PC-9 (cell line): ENCODE results near the gene LGR6. TPM values are rescaled to one million over a fixed set of nuclear protein-coding genes. Genes with fewer than 3 reads are reported as not detected.

Experiments used
- BruUV-seq: library from RNA; stranded (reverse); fragments of 400-500 nt; replicated peaks from 2 replicates; lab custom pipeline; 2021; lab: Mats Ljungman, UMichigan
- CTCF ChIA-PET: fragments of 300-600 bp; sonication (Branson Sonifier 250); formaldehyde crosslinking; loops from one replicate; lab custom pipeline; 2022; ENCODE audit warnings: antibody characterized with exemption; lab: Charles Lee
- POLR2A ChIA-PET: fragments of 300-600 bp; sonication (Branson Sonifier 250); formaldehyde crosslinking; loops from one replicate; lab custom pipeline; 2022; ENCODE audit warnings: antibody characterized with exemption; ENCODE audit not compliant: unreplicated experiment; lab: Charles Lee
- DNase-seq, 2 experiments: peaks; one replicate each; pipeline versions ENCODE4 v3.0.0 to v3.0.0-alpha.2; 2015 to 2022; ENCODE audit warnings: mixed read lengths in 1 of 2
- H2AFZ ChIP-seq: fragments of 200-600 bp; sonication (generic); 2 replicates; pipeline ENCODE4 v1.8.1; 2017; ENCODE audit warnings: antibody characterized with exemption
- H3F3A ChIP-seq: fragments of 200-600 bp; sonication (generic); 2 replicates; pipeline ENCODE4 v1.8.1; 2017; ENCODE audit warnings: antibody characterized with exemption, mild to moderate bottlenecking, low read depth; ENCODE audit not compliant: insufficient read depth
- H3K27ac ChIP-seq: fragments of 200-600 bp; sonication (generic); 2 replicates; pipeline ENCODE4 v1.6.1; 2016; ENCODE audit warnings: mixed run types
- H3K27me3 ChIP-seq: fragments of 200-600 bp; sonication (generic); 2 replicates; pipeline ENCODE4 v1.6.1; 2016; ENCODE audit warnings: low read depth, mixed run types; ENCODE audit not compliant: insufficient read depth
- H3K36me3 ChIP-seq: fragments of 200-600 bp; sonication (generic); 2 replicates; pipeline ENCODE4 v1.6.1; 2016; ENCODE audit warnings: low read depth, mixed run types
- H3K4me1 ChIP-seq: fragments of 200-600 bp; sonication (generic); replicated peaks from 2 replicates; pipeline ENCODE4 v1.6.1; 2016; ENCODE audit warnings: mixed run types; ENCODE audit not compliant: insufficient read depth
- H3K4me2 ChIP-seq: fragments of 200-600 bp; sonication (generic); 2 replicates; pipeline ENCODE4 v1.6.1; 2017; ENCODE audit warnings: mixed run types
- H3K4me3 ChIP-seq: fragments of 200-600 bp; sonication (generic); 2 replicates; pipeline ENCODE4 v1.6.1; 2016; ENCODE audit warnings: mixed run types
- H3K79me2 ChIP-seq: fragments of 200-600 bp; sonication (generic); 2 replicates; pipeline ENCODE4 v1.6.1; 2017; ENCODE audit warnings: low read depth, mixed run types
- H3K9me2 ChIP-seq: fragments of 200-600 bp; sonication (generic); 2 replicates; pipeline ENCODE4 v1.8.1; 2017; ENCODE audit warnings: mild to moderate bottlenecking; ENCODE audit not compliant: insufficient read depth
- H3K9me3 ChIP-seq: fragments of 200-600 bp; sonication (generic); 2 replicates; pipeline ENCODE4 v1.8.1; 2016; ENCODE audit warnings: low read depth; ENCODE audit not compliant: insufficient read depth
- H4K20me1 ChIP-seq: fragments of 200-600 bp; sonication (generic); 2 replicates; pipeline ENCODE4 v1.8.1; 2017; ENCODE audit not compliant: insufficient read depth
- CTCF ChIP-seq: fragments of 200-600 bp; sonication (generic); conservative IDR thresholded peaks from 2 replicates; pipeline ENCODE4 v1.6.1; 2017; ENCODE audit warnings: mixed run types, antibody characterized with exemption, mild to moderate bottlenecking, moderate library complexity
- EZH2 ChIP-seq: fragments of 200-600 bp; sonication (generic); IDR thresholded peaks from 2 replicates; pipeline ENCODE4 v1.8.0; 2017; ENCODE audit warnings: antibody characterized with exemption, low read depth
- intact Hi-C: fragments of 100-400 bp; cut with micrococcal nuclease; formaldehyde crosslinking; loops from one replicate; pipeline ENCODE4 v1.10.0; 2022; ENCODE audit not compliant: unreplicated experiment
- total RNA-seq: library from RNA; stranded (reverse); gene quantifications from 2 replicates; pipeline ENCODE4 v1.2.3, GENCODE V29; 2021

The LGR6 gene
- total RNA-seq, 1 experiment from 2014 or later = 5.6 TPM

GRCh38 chr1:202279806-202280205, 86.2 kb downstream of the LGR6 start:
- Histone ChIP-seq H3K27ac (no peak overlapping the region), H3K4me3 (no peak overlapping the region), H3K9me2 (no peaks in the 10 kb centered on the region), H3K79me2 (no peaks in the 10 kb centered on the region), H3F3A (peaks cover 15% of the 10 kb centered on the region), H3K36me3 (no peaks in the 10 kb centered on the region), H2AFZ (no peak overlapping the region), H4K20me1 (no peaks in the 10 kb centered on the region), H3K4me1 (peaks cover 39% of the 10 kb centered on the region), H3K4me2 (no peak overlapping the region), H3K9me3 (no peaks in the 10 kb centered on the region), H3K27me3 (no peaks in the 10 kb centered on the region)
- BruUV-seq = no TSS peak
- DNase-seq = no peak
- POLR2A ChIA-PET = no interaction called here
- CTCF ChIA-PET = no interaction called here
- intact Hi-C loops = no loop called here
- TF ChIP-seq CTCF = no peak
- TF ChIP-seq EZH2 = no peak

- DNase-seq = no peak
- H3K4me3 ChIP-seq = no peak overlapping the region
- H3K4me2 ChIP-seq = no peak overlapping the region
- H3K9me2 ChIP-seq = no peaks in the 10 kb centered on the region
- BruUV-seq = no TSS peak
- ChIA-PET CTCF (no interaction called here), POLR2A (interaction anchor here (0.5 kb wide), 1 partner anchor 39 kb away, joined by 39 read pairs; no protein-coding TSS in a partner anchor)
- no peaks in the 10 kb centered on the region for H4K20me1 ChIP-seq
- peaks cover 39% of the 10 kb centered on the region for H3K4me1 ChIP-seq
- no peaks in the 10 kb centered on the region for H3K9me3 ChIP-seq
- H3K27ac ChIP-seq = no peak overlapping the region
- TF ChIP-seq EZH2 (no peak), CTCF (no peak)
- intact Hi-C loops = no loop called here
- H3K79me2 ChIP-seq = no peaks in the 10 kb centered on the region
- H3F3A ChIP-seq = peaks cover 15% of the 10 kb centered on the region
- no peaks in the 10 kb centered on the region for H3K27me3 ChIP-seq
- H2AFZ ChIP-seq = no peak overlapping the region
- no peaks in the 10 kb centered on the region for H3K36me3 ChIP-seq
These were observed 87.0 kb downstream of the LGR6 start for GRCh38 chr1:202280595-202280994.

GRCh38 chr1:202281316-202282024, 87.9 kb downstream of the LGR6 start:
- H3K27ac ChIP-seq = no peak overlapping the region

More at GRCh38 chr1:202281316-202282024, 87.9 kb downstream of the LGR6 start:
- H3K36me3 ChIP-seq = no peaks in the 10 kb centered on the region
- no peak for DNase-seq
- no TSS peak for BruUV-seq
- ChIA-PET CTCF (interaction anchor here (0.6 kb wide), 1 partner anchor 38 kb away, joined by 13 read pairs; no protein-coding TSS in a partner anchor), POLR2A (interaction anchor here (0.5 to 0.7 kb wide), 2 partner anchors 40 to 131 kb away, joined by 7 to 39 read pairs; no protein-coding TSS in a partner anchor)
- no peaks in the 10 kb centered on the region for H3K9me2 ChIP-seq
- peaks cover 15% of the 10 kb centered on the region for H3F3A ChIP-seq
- H3K4me2 ChIP-seq = no peak overlapping the region
- no peak overlapping the region for H3K4me3 ChIP-seq
- TF ChIP-seq CTCF (no peak), EZH2 (no peak)
- no peaks in the 10 kb centered on the region for H4K20me1 ChIP-seq
- H3K27me3 ChIP-seq = no peaks in the 10 kb centered on the region
- intact Hi-C loops = loop anchor here (2.0 kb wide), 1 partner anchor 45 kb away; no protein-coding TSS in a partner anchor
- H3K9me3 ChIP-seq = no peaks in the 10 kb centered on the region
- H3K79me2 ChIP-seq = no peaks in the 10 kb centered on the region
- peaks cover 39% of the 10 kb centered on the region for H3K4me1 ChIP-seq
- H2AFZ ChIP-seq = no peak overlapping the region
